Skeletal muscle tissue (tissue), 4 donors: ENCODE results near the gene PHTF1. TPM values are rescaled to one million over a fixed set of nuclear protein-coding genes. Genes with fewer than 3 reads are reported as not detected.

ENCODE experiments used
- H3K27ac ChIP-seq: one replicate; pipeline ENCODE4 v1.7.0; 2013; ENCODE audit warnings: mild to moderate bottlenecking, low read depth, low read length, inconsistent platforms
- H3K27me3 ChIP-seq, 3 donors: one replicate each; pipeline ENCODE4 v1.7.0; 2013; ENCODE audit warnings: low read length in 3 of 3; ENCODE audit not compliant: control insufficient read depth in 3 of 3, insufficient read depth in 3 of 3
- H3K36me3 ChIP-seq, 3 donors: one replicate each; pipeline ENCODE4 v1.7.0; 2013; ENCODE audit warnings: low read length in 3 of 3; ENCODE audit not compliant: control insufficient read depth in 3 of 3, insufficient read depth in 3 of 3
- H3K4me1 ChIP-seq, 3 donors: one replicate each; pipeline ENCODE4 v1.7.0; 2013; ENCODE audit warnings: low read length in 3 of 3, mild to moderate bottlenecking in 3 of 3; ENCODE audit not compliant: control insufficient read depth in 3 of 3, insufficient read depth in 3 of 3
- H3K4me3 ChIP-seq, 3 donors: one replicate each; pipeline ENCODE4 v1.7.0; 2013; ENCODE audit warnings: low read length in 3 of 3
- H3K9ac ChIP-seq, 3 donors: one replicate each; pipeline ENCODE4 v1.7.0; 2013; ENCODE audit warnings: low read length in 3 of 3, mild to moderate bottlenecking in 3 of 3, moderate library complexity in 2 of 3, low read depth in 1 of 3
- H3K9me3 ChIP-seq, 3 donors: one replicate each; pipeline ENCODE4 v1.7.0; 2013; ENCODE audit warnings: low read length in 3 of 3; ENCODE audit not compliant: control insufficient read depth in 3 of 3
- total RNA-seq: library from RNA; depleted of rRNA; stranded (reverse); fragments of >200 nt; gene quantifications from one replicate; pipeline ENCODE4 v1.2.3, GENCODE V29; 2014
- donor health status: Osteomylitis.

Gene PHTF1
- total RNA-seq, 1 donor from 2014 or later: 10.4 TPM

DNA sequence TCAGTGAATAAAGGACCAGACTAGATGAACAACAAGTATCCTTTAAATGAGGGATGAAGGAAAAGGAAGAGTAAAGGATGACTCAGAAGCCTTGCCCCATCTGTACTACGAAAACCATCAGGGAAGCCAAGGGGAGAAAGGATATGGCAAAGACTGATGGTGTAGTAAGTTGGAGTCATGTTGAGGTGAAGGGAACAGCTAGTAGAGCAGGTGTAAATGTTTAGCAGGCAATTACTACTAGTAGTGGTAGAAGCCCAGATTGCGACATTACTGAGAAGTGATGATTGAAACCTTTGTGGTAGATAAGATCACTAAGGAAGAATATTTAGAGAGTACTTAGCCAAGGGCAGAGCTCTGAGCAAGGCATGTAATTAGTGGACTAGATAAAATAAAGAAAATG, 84.0 kb downstream of the PHTF1 start:
- no peaks in the 10 kb centered on the region for H3K9me3 ChIP-seq
- H3K4me3 ChIP-seq: no peak overlapping the region
- peaks cover 4% of the 10 kb centered on the region in 3 donors for H3K4me1 ChIP-seq
- peaks cover 0 to 8% (median 0%) of the 10 kb centered on the region in 3 donors for H3K36me3 ChIP-seq
- no peak overlapping the region for H3K27ac ChIP-seq
- H3K27me3 ChIP-seq: no peaks in the 10 kb centered on the region
- H3K9ac ChIP-seq: no peak overlapping the region

DNA sequence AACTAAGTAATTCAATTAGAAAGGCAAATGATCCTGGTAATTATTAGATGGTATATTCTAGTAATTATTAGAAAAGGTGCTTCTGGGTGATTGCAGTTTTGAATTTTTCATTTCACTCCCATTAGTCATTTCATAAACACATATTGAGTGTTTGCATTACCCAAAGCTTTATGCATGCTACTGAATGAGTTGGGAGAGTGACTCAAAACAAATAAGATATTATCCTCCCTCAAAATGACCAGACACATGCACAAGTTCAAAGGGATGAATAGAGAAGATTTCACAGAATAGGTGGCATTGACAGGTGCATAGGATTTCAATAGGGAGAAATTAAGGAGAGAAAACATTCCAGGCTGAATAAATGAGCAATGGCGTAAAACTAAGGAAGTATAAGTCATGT, 84.7 kb downstream of the PHTF1 start:
- Histone ChIP-seq H3K27me3 (no peaks in the 10 kb centered on the region), H3K9ac (no peak overlapping the region), H3K4me1 (peaks cover 4% of the 10 kb centered on the region in 3 donors), H3K9me3 (no peaks in the 10 kb centered on the region), H3K27ac (no peak overlapping the region), H3K4me3 (no peak overlapping the region), H3K36me3 (peaks cover 0 to 8% (median 0%) of the 10 kb centered on the region in 3 donors)

DNA sequence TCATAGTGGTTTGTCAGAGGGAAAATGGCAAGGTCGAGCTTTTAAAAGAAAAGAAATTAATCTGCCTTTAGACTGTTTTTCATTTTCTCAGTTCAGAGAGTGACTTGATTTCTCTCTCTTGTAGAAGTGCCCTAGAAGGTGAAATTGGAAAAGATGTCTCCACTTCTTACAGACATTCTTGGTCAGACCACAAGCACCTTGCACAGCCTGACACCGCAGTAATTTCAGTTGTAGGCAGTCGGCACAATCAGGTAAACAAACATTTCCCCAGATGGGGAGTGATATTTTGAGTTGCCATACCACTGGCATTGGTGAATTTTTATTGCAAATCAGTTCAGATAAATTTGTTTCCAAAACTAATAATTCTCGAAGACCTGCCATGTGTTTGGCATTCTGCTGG, 86.8 kb downstream of the PHTF1 start:
- no peak overlapping the region for H3K4me3 ChIP-seq
- no peaks in the 10 kb centered on the region for H3K9me3 ChIP-seq

DNA sequence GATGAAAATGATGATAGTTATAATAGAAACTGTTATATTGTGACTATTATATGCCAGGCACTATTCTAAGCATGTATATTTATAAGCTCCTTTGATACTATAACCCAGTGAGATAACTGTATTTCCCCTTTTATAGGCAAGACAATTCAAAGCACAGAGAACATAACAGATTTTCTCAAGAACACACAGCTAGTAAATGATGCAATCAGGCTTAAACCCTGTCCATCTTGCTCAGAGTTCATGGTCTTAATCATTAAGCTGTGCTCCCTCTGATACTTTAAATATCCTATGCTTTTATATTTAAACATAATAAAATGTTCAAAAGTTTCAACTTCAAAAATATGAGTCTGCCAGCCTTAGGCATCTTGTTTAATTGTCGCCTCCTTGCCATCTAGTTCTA, 88.6 kb downstream of the PHTF1 start:
- H3K9ac ChIP-seq: no peak overlapping the region

More for the DNA sequence above, 86.8 kb downstream of the PHTF1 start:
- H3K27ac ChIP-seq: no peak overlapping the region
- peaks cover 0 to 8% (median 0%) of the 10 kb centered on the region in 3 donors for H3K36me3 ChIP-seq
- peaks cover 3 to 4% (median 4%) of the 10 kb centered on the region in 3 donors for H3K4me1 ChIP-seq
- H3K9ac ChIP-seq: no peak overlapping the region
- no peaks in the 10 kb centered on the region for H3K27me3 ChIP-seq

GRCh38 chr1:113669988-113670387, 89.3 kb downstream of the PHTF1 start:
- Histone ChIP-seq H3K27ac (no peak overlapping the region), H3K9ac (no peak overlapping the region), H3K4me1 (no peaks in the 10 kb centered on the region), H3K36me3 (peaks cover 0 to 8% (median 0%) of the 10 kb centered on the region in 3 donors), H3K27me3 (no peaks in the 10 kb centered on the region), H3K9me3 (no peaks in the 10 kb centered on the region), H3K4me3 (no peak overlapping the region)

More for the DNA sequence above, 88.6 kb downstream of the PHTF1 start:
- no peaks in the 10 kb centered on the region for H3K9me3 ChIP-seq
- no peak overlapping the region for H3K4me3 ChIP-seq
- no peak overlapping the region for H3K27ac ChIP-seq
- H3K4me1 ChIP-seq: no peaks in the 10 kb centered on the region
- H3K36me3 ChIP-seq: peaks cover 0 to 8% (median 0%) of the 10 kb centered on the region in 3 donors
- no peaks in the 10 kb centered on the region for H3K27me3 ChIP-seq

- H3K9me3 ChIP-seq: no peaks in the 10 kb centered on the region
- H3K27me3 ChIP-seq: no peaks in the 10 kb centered on the region
- H3K27ac ChIP-seq: no peak overlapping the region
- H3K36me3 ChIP-seq: no peaks in the 10 kb centered on the region
- H3K4me1 ChIP-seq: no peaks in the 10 kb centered on the region
- no peak overlapping the region for H3K9ac ChIP-seq
- H3K4me3 ChIP-seq: no peak overlapping the region
Measured at GRCh38 chr1:113666126-113666525, 93.2 kb downstream of the PHTF1 start.

GRCh38 chr1:113665071-113665470, 94.2 kb downstream of the PHTF1 start:
- Histone ChIP-seq H3K9ac (no peak overlapping the region), H3K9me3 (no peaks in the 10 kb centered on the region), H3K36me3 (no peaks in the 10 kb centered on the region), H3K27me3 (no peaks in the 10 kb centered on the region), H3K4me1 (no peaks in the 10 kb centered on the region), H3K27ac (no peak overlapping the region), H3K4me3 (no peak overlapping the region)

DNA sequence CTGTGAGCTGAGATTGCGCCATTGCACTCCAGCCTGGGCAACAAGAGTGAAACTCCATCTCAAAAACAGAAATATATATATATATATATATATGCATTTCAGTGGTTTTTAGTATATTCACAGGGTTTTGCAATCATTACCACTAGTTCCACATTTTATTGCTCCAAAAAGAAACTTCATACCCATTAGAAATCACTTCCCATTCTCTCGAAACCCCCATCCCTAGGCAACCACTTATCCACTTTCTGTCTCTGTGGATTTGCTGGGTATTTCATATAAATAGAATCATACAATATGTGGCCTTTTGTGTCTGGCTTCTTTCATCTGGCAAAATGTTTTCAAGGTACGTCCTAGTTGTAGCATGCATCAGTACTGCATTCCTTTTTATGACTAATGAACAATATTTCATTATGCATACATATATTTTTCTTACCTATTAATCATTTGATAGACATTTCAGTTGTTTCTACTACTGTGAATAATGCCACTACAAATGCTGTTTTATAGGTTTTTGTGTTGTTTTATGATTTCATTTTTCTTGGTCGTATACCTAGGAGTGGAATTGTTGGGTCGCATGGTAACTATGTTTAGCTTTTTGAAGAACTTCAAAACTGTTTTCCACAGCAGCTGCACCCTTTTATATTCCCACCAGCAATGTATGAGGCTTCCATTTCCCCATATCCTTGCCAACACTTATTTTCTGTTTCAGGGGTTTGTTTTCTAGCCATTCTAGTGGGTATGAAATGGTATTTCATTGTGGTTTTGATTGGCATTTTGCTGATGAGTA, 95.9 kb downstream of the PHTF1 start:
- Histone ChIP-seq H3K4me1 (no peaks in the 10 kb centered on the region), H3K27me3 (no peaks in the 10 kb centered on the region), H3K9ac (no peak overlapping the region), H3K27ac (no peak overlapping the region), H3K9me3 (no peaks in the 10 kb centered on the region), H3K4me3 (no peak overlapping the region), H3K36me3 (no peaks in the 10 kb centered on the region)

GRCh38 chr1:113662101-113662500, 97.2 kb downstream of the PHTF1 start:
- Histone ChIP-seq H3K9me3 (no peaks in the 10 kb centered on the region), H3K27ac (no peak overlapping the region), H3K36me3 (no peaks in the 10 kb centered on the region), H3K27me3 (no peaks in the 10 kb centered on the region), H3K9ac (no peak overlapping the region), H3K4me3 (no peak overlapping the region), H3K4me1 (peaks cover 0 to 9% (median 6%) of the 10 kb centered on the region in 3 donors)

DNA sequence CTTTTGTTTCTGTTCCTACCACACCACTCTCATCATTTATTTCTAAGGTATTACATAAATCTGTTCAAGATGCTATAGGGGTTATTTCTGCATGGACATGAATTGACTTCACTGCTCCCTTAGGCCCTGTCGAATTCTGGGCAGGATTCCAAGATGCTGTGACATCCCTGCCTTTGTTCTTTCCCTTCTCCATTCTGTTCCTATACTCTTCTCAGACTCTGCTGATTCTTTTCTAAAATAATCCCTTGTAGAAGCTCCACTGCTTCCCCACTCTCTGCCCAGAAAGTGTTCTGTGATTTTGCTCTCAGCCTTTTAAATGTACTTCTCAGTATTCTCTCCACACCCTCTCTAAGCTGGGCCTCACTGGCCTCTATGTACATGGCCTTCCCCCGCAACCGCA, 99.2 kb downstream of the PHTF1 start:
- H3K9me3 ChIP-seq: no peaks in the 10 kb centered on the region

More for the DNA sequence above, 99.2 kb downstream of the PHTF1 start:
- Histone ChIP-seq H3K36me3 (no peaks in the 10 kb centered on the region), H3K4me3 (no peak overlapping the region), H3K27me3 (no peaks in the 10 kb centered on the region), H3K4me1 (peaks cover 0 to 9% (median 9%) of the 10 kb centered on the region in 3 donors), H3K9ac (no peak overlapping the region), H3K27ac (no peak overlapping the region)
